ENCODE measurements around the gene PNCK.

Gene PNCK

GRCh38 chrX:153628129-153628528, 45.5 kb downstream of the PNCK start:
- no peak for DNase-seq
- H3K27me3 ChIP-seq (ENCODE audit: insufficient read depth, low read length, poor library complexity) = no peaks in the 10 kb centered on the region
- no peak overlapping the region for H3K9ac ChIP-seq (ENCODE audit: low read length)
- no peak overlapping the region for H3K23ac ChIP-seq (ENCODE audit: low read length)
- H3K79me2 ChIP-seq (ENCODE audit: control insufficient read depth, insufficient read depth, low read length) = no peaks in the 10 kb centered on the region
- no peak overlapping the region for H2BK120ac ChIP-seq (ENCODE audit: low read depth, low read length)
- no CpG with 5 or more reads among the region's 8 CpGs for WGBS (ENCODE audit: extremely low coverage, insufficient coverage, low lambda C conversion rate)
- no peak overlapping the region for H4K5ac ChIP-seq (ENCODE audit: low read length)
- H3K4ac ChIP-seq (ENCODE audit: low read depth, low read length) = no peak overlapping the region
- H3K27ac ChIP-seq (ENCODE audit: low read depth, low read length) = no peak overlapping the region
- no peaks in the 10 kb centered on the region for H3K36me3 ChIP-seq (ENCODE audit: control insufficient read depth, insufficient read depth, low read length)
- H2BK5ac ChIP-seq (ENCODE audit: low read length) = no peak overlapping the region
- H3K79me1 ChIP-seq (ENCODE audit: low read length) = no peaks in the 10 kb centered on the region
- H3K4me2 ChIP-seq (ENCODE audit: low read length) = no peak overlapping the region
- H2AK5ac ChIP-seq (ENCODE audit: low read length) = no peak overlapping the region
- no peak overlapping the region for H3K18ac ChIP-seq (ENCODE audit: low read length)
- no peaks in the 10 kb centered on the region for H3K4me1 ChIP-seq (ENCODE audit: control insufficient read depth, low read depth, low read length)
- H4K8ac ChIP-seq (ENCODE audit: low read depth, low read length) = no peak overlapping the region
- no peak overlapping the region for H2BK15ac ChIP-seq (replicated peaks; ENCODE audit: low read depth)
- H3K4me3 ChIP-seq (ENCODE audit: low read length) = no peak overlapping the region
- no peak overlapping the region for H3K56ac ChIP-seq (ENCODE audit: low read length)

GRCh38 chrX:153627675-153628111, 45.9 kb downstream of the PNCK start:
- no peak for DNase-seq
- H2AK5ac ChIP-seq (ENCODE audit: low read length) = no peak overlapping the region
- no peaks in the 10 kb centered on the region for H3K27me3 ChIP-seq (ENCODE audit: insufficient read depth, low read length, poor library complexity)
- no peak overlapping the region for H4K5ac ChIP-seq (ENCODE audit: low read length)
- no peak overlapping the region for H3K56ac ChIP-seq (ENCODE audit: low read length)
- no peaks in the 10 kb centered on the region for H3K4me1 ChIP-seq (ENCODE audit: control insufficient read depth, low read depth, low read length)
- no peak overlapping the region for H2BK120ac ChIP-seq (ENCODE audit: low read depth, low read length)
- WGBS (ENCODE audit: extremely low coverage, insufficient coverage, low lambda C conversion rate) = no CpG with 5 or more reads among the region's 15 CpGs
- H3K18ac ChIP-seq (ENCODE audit: low read length) = no peak overlapping the region
- no peak overlapping the region for H2BK15ac ChIP-seq (replicated peaks; ENCODE audit: low read depth)
- H3K9ac ChIP-seq (ENCODE audit: low read length) = no peak overlapping the region
- no peaks in the 10 kb centered on the region for H3K79me2 ChIP-seq (ENCODE audit: control insufficient read depth, insufficient read depth, low read length)
- H3K23ac ChIP-seq (ENCODE audit: low read length) = no peak overlapping the region
- no peak overlapping the region for H2BK5ac ChIP-seq (ENCODE audit: low read length)
- no peak overlapping the region for H3K4me2 ChIP-seq (ENCODE audit: low read length)
- no peak overlapping the region for H3K4me3 ChIP-seq (ENCODE audit: low read length)
- no peaks in the 10 kb centered on the region for H3K36me3 ChIP-seq (ENCODE audit: control insufficient read depth, insufficient read depth, low read length)
- H4K8ac ChIP-seq (ENCODE audit: low read depth, low read length) = no peak overlapping the region
- H3K27ac ChIP-seq (ENCODE audit: low read depth, low read length) = no peak overlapping the region
- H3K79me1 ChIP-seq (ENCODE audit: low read length) = no peaks in the 10 kb centered on the region
- H3K4ac ChIP-seq (ENCODE audit: low read depth, low read length) = no peak overlapping the region

DNA sequence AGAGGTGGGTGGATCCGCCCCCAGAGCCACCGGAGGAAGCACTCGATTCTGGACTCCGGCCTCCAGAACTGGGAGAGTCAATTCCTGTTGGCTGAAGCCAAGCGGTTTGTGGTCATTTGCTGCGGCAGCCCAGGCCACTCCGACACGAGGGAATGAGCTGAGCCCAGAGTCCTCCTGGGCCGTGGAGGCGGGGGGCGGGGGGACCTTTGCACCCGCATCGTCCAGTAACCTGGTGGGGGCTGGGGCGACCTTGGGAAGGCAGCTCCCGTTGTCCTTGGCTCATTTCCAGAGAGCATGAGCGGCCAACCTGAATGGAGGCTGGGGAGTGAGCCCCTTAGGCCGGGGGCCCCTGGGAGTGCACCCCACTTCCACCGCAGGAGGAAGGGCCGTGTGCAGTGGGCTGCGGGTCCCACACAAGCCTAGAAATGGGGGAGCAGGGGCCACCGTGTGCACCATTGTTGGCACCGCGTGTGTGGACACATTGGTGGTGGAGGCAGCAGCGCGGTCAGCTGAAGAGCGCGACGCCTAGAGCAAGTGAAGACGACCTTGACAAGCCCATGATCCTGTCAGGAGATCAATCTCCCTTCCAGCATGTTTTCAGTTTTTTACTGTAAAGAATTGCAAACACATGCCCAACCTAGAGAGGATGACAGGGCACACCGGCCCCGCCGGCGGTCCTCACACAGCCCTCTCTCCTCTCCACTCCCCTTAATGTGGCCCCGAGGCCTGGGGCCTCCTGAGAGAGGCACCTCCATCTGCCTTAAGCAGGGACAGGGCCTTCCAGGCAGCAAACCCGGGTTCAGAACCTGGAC, 46.5 kb downstream of the PNCK start:
- no peak for DNase-seq
- Histone ChIP-seq H3K18ac (ENCODE audit: low read length) (no peak overlapping the region), H2BK120ac (ENCODE audit: low read depth, low read length) (no peak overlapping the region), H3K4me1 (ENCODE audit: control insufficient read depth, low read depth, low read length) (no peaks in the 10 kb centered on the region), H3K9ac (ENCODE audit: low read length) (no peak overlapping the region), H3K4ac (ENCODE audit: low read depth, low read length) (no peak overlapping the region), H3K23ac (ENCODE audit: low read length) (no peak overlapping the region), H3K4me2 (ENCODE audit: low read length) (no peak overlapping the region), H3K79me1 (ENCODE audit: low read length) (no peaks in the 10 kb centered on the region), H3K27me3 (ENCODE audit: insufficient read depth, low read length, poor library complexity) (no peaks in the 10 kb centered on the region), H2BK5ac (ENCODE audit: low read length) (no peak overlapping the region), H4K5ac (ENCODE audit: low read length) (no peak overlapping the region), H3K4me3 (ENCODE audit: low read length) (no peak overlapping the region), H4K8ac (ENCODE audit: low read depth, low read length) (no peak overlapping the region), H3K56ac (ENCODE audit: low read length) (no peak overlapping the region), H2BK15ac (replicated peaks; ENCODE audit: low read depth) (no peak overlapping the region), H3K27ac (ENCODE audit: low read depth, low read length) (no peak overlapping the region), H3K79me2 (ENCODE audit: control insufficient read depth, insufficient read depth, low read length) (no peaks in the 10 kb centered on the region), H2AK5ac (ENCODE audit: low read length) (no peak overlapping the region), H3K36me3 (ENCODE audit: control insufficient read depth, insufficient read depth, low read length) (no peaks in the 10 kb centered on the region)
- WGBS (ENCODE audit: extremely low coverage, insufficient coverage, low lambda C conversion rate) = no CpG with 5 or more reads among the region's 35 CpGs

- Histone ChIP-seq H3K18ac (ENCODE audit: low read length) (no peak overlapping the region), H2AK5ac (ENCODE audit: low read length) (no peak overlapping the region), H4K5ac (ENCODE audit: low read length) (no peak overlapping the region), H3K27me3 (ENCODE audit: insufficient read depth, low read length, poor library complexity) (no peaks in the 10 kb centered on the region), H3K79me2 (ENCODE audit: control insufficient read depth, insufficient read depth, low read length) (no peaks in the 10 kb centered on the region), H2BK120ac (ENCODE audit: low read depth, low read length) (no peak overlapping the region), H3K23ac (ENCODE audit: low read length) (no peak overlapping the region), H3K4me1 (ENCODE audit: control insufficient read depth, low read depth, low read length) (no peaks in the 10 kb centered on the region), H4K8ac (ENCODE audit: low read depth, low read length) (no peak overlapping the region), H2BK15ac (replicated peaks; ENCODE audit: low read depth) (no peak overlapping the region), H2BK5ac (ENCODE audit: low read length) (no peak overlapping the region), H3K56ac (ENCODE audit: low read length) (no peak overlapping the region), H3K79me1 (ENCODE audit: low read length) (no peaks in the 10 kb centered on the region), H3K36me3 (ENCODE audit: control insufficient read depth, insufficient read depth, low read length) (no peaks in the 10 kb centered on the region), H3K9ac (ENCODE audit: low read length) (no peak overlapping the region), H3K27ac (ENCODE audit: low read depth, low read length) (no peak overlapping the region), H3K4ac (ENCODE audit: low read depth, low read length) (no peak overlapping the region), H3K4me3 (ENCODE audit: low read length) (no peak overlapping the region), H3K4me2 (ENCODE audit: low read length) (no peak overlapping the region)
- DNase-seq = no peak
- no CpG with 5 or more reads among the region's 16 CpGs for WGBS (ENCODE audit: extremely low coverage, insufficient coverage, low lambda C conversion rate)
Observed at GRCh38 chrX:153626025-153626633, 47.5 kb downstream of the PNCK start.

- Histone ChIP-seq H3K4me1 (ENCODE audit: control insufficient read depth, low read depth, low read length) (no peaks in the 10 kb centered on the region), H4K8ac (ENCODE audit: low read depth, low read length) (no peak overlapping the region), H3K4ac (ENCODE audit: low read depth, low read length) (no peak overlapping the region), H3K18ac (ENCODE audit: low read length) (no peak overlapping the region), H4K5ac (ENCODE audit: low read length) (no peak overlapping the region), H3K4me3 (ENCODE audit: low read length) (no peak overlapping the region), H2AK5ac (ENCODE audit: low read length) (no peak overlapping the region), H3K79me2 (ENCODE audit: control insufficient read depth, insufficient read depth, low read length) (no peaks in the 10 kb centered on the region), H3K9ac (ENCODE audit: low read length) (no peak overlapping the region), H2BK5ac (ENCODE audit: low read length) (no peak overlapping the region), H3K36me3 (ENCODE audit: control insufficient read depth, insufficient read depth, low read length) (no peaks in the 10 kb centered on the region), H3K27ac (ENCODE audit: low read depth, low read length) (no peak overlapping the region), H3K23ac (ENCODE audit: low read length) (no peak overlapping the region), H2BK15ac (replicated peaks; ENCODE audit: low read depth) (no peak overlapping the region), H2BK120ac (ENCODE audit: low read depth, low read length) (no peak overlapping the region), H3K56ac (ENCODE audit: low read length) (no peak overlapping the region), H3K4me2 (ENCODE audit: low read length) (no peak overlapping the region), H3K27me3 (ENCODE audit: insufficient read depth, low read length, poor library complexity) (no peaks in the 10 kb centered on the region), H3K79me1 (ENCODE audit: low read length) (no peaks in the 10 kb centered on the region)
- DNase-seq = no peak
- WGBS (ENCODE audit: extremely low coverage, insufficient coverage, low lambda C conversion rate) = no CpG with 5 or more reads among the region's 21 CpGs
Observed at GRCh38 chrX:153625271-153626024, 48.2 kb downstream of the PNCK start.
